Ishikawa (cell line): Measurements from ENCODE around the gene FRMD5.
A peak's percentile ranks its signal among the peaks of the same experiment; 100 is the strongest.

Experiments used
- CEBPB ChIP-seq: IDR thresholded peaks from 2 replicates; pipeline ENCODE4 v1.6.1; 2012
- CREB1 ChIP-seq: IDR thresholded peaks from 2 replicates; pipeline ENCODE4 v1.6.1; 2012; ENCODE audit warnings: low read depth
- EGR1 ChIP-seq: IDR thresholded peaks from 2 replicates; pipeline ENCODE4 v1.6.1; 2012
- EP300 ChIP-seq: IDR thresholded peaks from 2 replicates; pipeline ENCODE4 v1.6.1; 2012; ENCODE audit warnings: borderline replicate concordance
- FOXM1 ChIP-seq: IDR thresholded peaks from 2 replicates; pipeline ENCODE4 v1.6.1; 2012; ENCODE audit warnings: low read depth, borderline replicate concordance
- MAX ChIP-seq: IDR thresholded peaks from 2 replicates; pipeline ENCODE4 v1.6.1; 2012
- NFIC ChIP-seq: IDR thresholded peaks from 2 replicates; pipeline ENCODE4 v1.6.1; 2012
- RAD21 ChIP-seq: IDR thresholded peaks from 2 replicates; pipeline ENCODE4 v1.6.1; 2012; ENCODE audit warnings: low read depth
- TAF1 ChIP-seq: IDR thresholded peaks from 2 replicates; pipeline ENCODE4 v1.6.1; 2012; ENCODE audit warnings: low read depth, mild to moderate bottlenecking
- TCF12 ChIP-seq: IDR thresholded peaks from 2 replicates; pipeline ENCODE4 v1.6.1; 2012; ENCODE audit warnings: low read depth
- TEAD4 ChIP-seq: IDR thresholded peaks from 2 replicates; pipeline ENCODE4 v1.6.1; 2012
- USF1 ChIP-seq: IDR thresholded peaks from 2 replicates; pipeline ENCODE4 v1.6.1; 2012
- YY1 ChIP-seq: IDR thresholded peaks from 2 replicates; pipeline ENCODE4 v1.6.1; 2012; ENCODE audit warnings: low read depth
- ZBTB7A ChIP-seq: IDR thresholded peaks from 2 replicates; pipeline ENCODE4 v1.6.1; 2012; ENCODE audit warnings: low read depth

Gene FRMD5

GRCh38 chr15:43826508-43827341 is 368.3 kb downstream of the FRMD5 start, which contains the start of gene WDR76:
WDR76 (plus strand) TSS chr15:43827002; CDS start chr15:43827033, 31 bp downstream.
- TF ChIP-seq RAD21 (no peak), MAX (peak; percentile 55; the same call in 1 of the 2 replicates)

- TF ChIP-seq RAD21, result no peak
- TF ChIP-seq TAF1, result no peak
- no peak for TF ChIP-seq YY1
- TF ChIP-seq USF1, result no peak
- no peak for TF ChIP-seq TCF12
- no peak for TF ChIP-seq TEAD4
- TF ChIP-seq MAX, result no peak
- TF ChIP-seq EGR1, result no peak
- TF ChIP-seq EP300, result no peak
- TF ChIP-seq FOXM1, result no peak
- no peak for TF ChIP-seq CEBPB
- no peak for TF ChIP-seq ZBTB7A
These were observed 369.0 kb downstream of the FRMD5 start for GRCh38 chr15:43826029-43826507.

GRCh38 chr15:43824302-43825246 is 370.5 kb downstream of the FRMD5 start, which contains the start of gene MFAP1:
MFAP1 (minus strand) TSS chr15:43824690; CDS start chr15:43824569, 121 bp downstream.
- TF ChIP-seq EP300, result peak; percentile 31; the same call in 1 of the 2 replicates
- peak; percentile 100 for TF ChIP-seq MAX
- peak; percentile 50; the same call in 1 of the 2 replicates for TF ChIP-seq YY1
- TF ChIP-seq ZBTB7A, result no peak
- TF ChIP-seq EGR1, result no peak
- TF ChIP-seq TEAD4, result no peak; the same call in 1 of the 2 replicates
- TF ChIP-seq CREB1, result peak; percentile 51; the same call in 1 of the 2 replicates
- TF ChIP-seq TCF12, result peak; percentile 42; the same call in 1 of the 2 replicates
- TF ChIP-seq TAF1, result peak; percentile 73
- no peak for TF ChIP-seq USF1

GRCh38 chr15:43821505-43821904 is 373.6 kb downstream of the FRMD5 start:
- TF ChIP-seq USF1, result no peak
- no peak for TF ChIP-seq EGR1
- no peak for TF ChIP-seq NFIC
- no peak for TF ChIP-seq FOXM1
